HepG2 (cell line): ENCODE data around the gene CHMP6. TPM values are rescaled to one million over a fixed set of nuclear protein-coding genes. Genes with fewer than 3 reads are reported as not detected.

Source experiments
- AGO1 ChIP-seq: fragments of 200-400 bp; formaldehyde crosslinking; IDR thresholded peaks from 2 replicates; pipeline ENCODE4 v1.6.1; 2017; ENCODE audit warnings: mild to moderate bottlenecking, low read depth, low read length, moderate library complexity; ENCODE audit not compliant: poor library complexity, severe bottlenecking
- CENPT ChIP-seq: sonication (generic); formaldehyde crosslinking; IDR thresholded peaks from 2 replicates; pipeline ENCODE4 v1.8.0; 2022; ENCODE audit warnings: low read depth, mild to moderate bottlenecking, moderate library complexity, missing genetic modification reagents
- FOXK1 ChIP-seq: sonication (generic); formaldehyde crosslinking; IDR thresholded peaks from 2 replicates; pipeline ENCODE4 v1.4.0; 2020; ENCODE audit warnings: low read depth, missing genetic modification reagents, borderline replicate concordance
- IKZF5 ChIP-seq: IDR thresholded peaks from 2 replicates; pipeline ENCODE4 v1.6.1; 2018; ENCODE audit warnings: missing genetic modification reagents, mild to moderate bottlenecking, missing compliant biosample characterization
- ISL2 ChIP-seq: sonication (generic); formaldehyde crosslinking; IDR thresholded peaks from 2 replicates; pipeline ENCODE4 v1.5.0; 2020; ENCODE audit warnings: missing genetic modification reagents
- KDM2A ChIP-seq: sonication (generic); formaldehyde crosslinking; IDR thresholded peaks from 2 replicates; pipeline ENCODE4 v1.4.0; 2020; ENCODE audit warnings: low read depth, missing genetic modification reagents, borderline replicate concordance
- NR1H2 ChIP-seq: sonication (generic); formaldehyde crosslinking; IDR thresholded peaks from 2 replicates; pipeline ENCODE4 v1.8.1; 2022; ENCODE audit warnings: low read depth, missing genetic modification reagents, borderline replicate concordance
- POLR2G ChIP-seq: fragments of 200-400 bp; formaldehyde crosslinking; IDR thresholded peaks from 2 replicates; pipeline ENCODE4 v1.6.1; 2018; ENCODE audit warnings: mild to moderate bottlenecking, low read depth, low read length, moderate library complexity
- RBM22 ChIP-seq: fragments of 200-400 bp; formaldehyde crosslinking; optimal IDR thresholded peaks from 2 replicates; pipeline ENCODE3; 2017; ENCODE audit warnings: mild to moderate bottlenecking, low read length, moderate library complexity
- SP1 ChIP-seq, 2 experiments: fragments of 450-650 bp in 1 of 2; sonication (generic) in 1 of 2; formaldehyde crosslinking in 1 of 2; IDR thresholded peaks; 2 replicates each; pipeline versions ENCODE4 v1.4.0 to v1.6.1; 2016 to 2020; ENCODE audit warnings: missing genetic modification reagents in 1 of 2
- SP2 ChIP-seq: sonication (generic); formaldehyde crosslinking; IDR thresholded peaks from 2 replicates; pipeline ENCODE4 v1.5.1; 2020; ENCODE audit warnings: mild to moderate bottlenecking, missing genetic modification reagents
- ZFY ChIP-seq: sonication (generic); formaldehyde crosslinking; IDR thresholded peaks from 2 replicates; pipeline ENCODE4 v1.4.0; 2020; ENCODE audit warnings: missing genetic modification reagents
- ZNF20 ChIP-seq: sonication (generic); formaldehyde crosslinking; IDR thresholded peaks from 2 replicates; pipeline ENCODE4 v1.4.0; 2020; ENCODE audit warnings: mild to moderate bottlenecking, moderate library complexity, missing genetic modification reagents
- ZNF232 ChIP-seq: sonication (generic); formaldehyde crosslinking; IDR thresholded peaks from 2 replicates; pipeline ENCODE4 v1.4.0; 2020; ENCODE audit warnings: missing genetic modification reagents, borderline replicate concordance
- ZNF235 ChIP-seq: sonication (generic); formaldehyde crosslinking; IDR thresholded peaks from 2 replicates; pipeline ENCODE4 v1.8.1; 2023; ENCODE audit warnings: mild to moderate bottlenecking, missing genetic modification reagents, borderline replicate concordance
- ZNF414 ChIP-seq: sonication (generic); formaldehyde crosslinking; IDR thresholded peaks from 2 replicates; pipeline ENCODE4 v1.5.0; 2020; ENCODE audit warnings: missing genetic modification reagents
- polyA plus RNA-seq, 8 experiments: library from polyadenylated mRNA; depleted of rRNA in 3 of 8; stranded (reverse) in 7 of 8; unstranded in 1 of 8; fragments of >200 nt; fragmentation: Illumina TruSeq in 4 of 8; extraction: Trizol in 4 of 8; gene quantifications; 2 replicates each; pipeline versions ENCODE4 v1.2.1 to v1.2.3, GENCODE V29; 2011 to 2016; ENCODE audit warnings: low read depth in 4 of 8, missing spikeins in 1 of 8, mixed read lengths in 1 of 8; ENCODE audit not compliant: insufficient read depth in 1 of 8
- total RNA-seq, 5 experiments: library from RNA; depleted of rRNA; stranded (reverse); fragments of >200 nt; fragmentation: Illumina TruSeq; extraction: Trizol; gene quantifications; 2 replicates each; pipeline ENCODE4 v1.2.3, GENCODE V29; 2016; ENCODE audit warnings: low read depth in 1 of 5

The CHMP6 gene
- total and polyA plus RNA-seq, 2 of the 13 experiments (the other 11 are each of a cell fraction or from before 2014, with no cell fraction given) = 11.1 to 24.2 TPM

GRCh38 chr17:80967404-80967872, 24.2 kb upstream of the CHMP6 start (continued):
- TF ChIP-seq ZNF414 (CRISPR knock-in tag) (no peak), ZNF235 (CRISPR knock-in tag) (no peak), AGO1 (peak; percentile 81), CENPT (CRISPR knock-in tag) (no peak), NR1H2 (CRISPR knock-in tag) (no peak), IKZF5 (CRISPR knock-in tag) (0 out of 2 replicates have a peak, but pooled peaks have one; percentile 6), FOXK1 (CRISPR knock-in tag) (no peak), ZNF20 (CRISPR knock-in tag) (no peak), SP1 (IDR thresholded peaks at IDR 0.05) (no peak), SP1 (CRISPR knock-in tag; IDR thresholded peaks at IDR 0.05) (no peak), SP2 (CRISPR knock-in tag) (no peak), KDM2A (CRISPR knock-in tag) (peak; percentile 70; the same call in 1 of the 2 replicates), POLR2G (0 out of 2 replicates have a peak, but pooled peaks have one; percentile 31), ZFY (peak; percentile 18; the same call in 1 of the 2 replicates), RBM22 (peak; percentile 97), ISL2 (CRISPR knock-in tag) (no peak), ZNF232 (CRISPR knock-in tag) (no peak)
